HG03280 (cell line): ENCODE measurements around the gene TAPBPL.
"Not testable (repeated sequence)": the region's sequence is repeated elsewhere in the genome, so short reads cannot be mapped to it uniquely, and the experiment has no call there.

Source experiments
- ATAC-seq: cut with Tn5 transposase; IDR thresholded peaks from one replicate; pipeline ENCODE4 v1.9.1; 2021; ENCODE audit warnings: mild to moderate bottlenecking, moderate library complexity; ENCODE audit not compliant: unreplicated experiment

TAPBPL gene

GRCh38 chr12:6451348-6452244 is at the start of gene TAPBPL:
TAPBPL (plus strand) TSS chr12:6452042; CDS start chr12:6452249, 207 bp downstream.
- peak; percentile 65 for ATAC-seq

GRCh38 chr12:6404390-6404789 is 47.5 kb upstream of the TAPBPL start:
- no peak for ATAC-seq

GRCh38 chr12:6405963-6406362 is 45.9 kb upstream of the TAPBPL start:
- ATAC-seq, result no peak

- no peak for ATAC-seq
Measured at GRCh38 chr12:6407236-6407954, 44.4 kb upstream of the TAPBPL start.

GRCh38 chr12:6416596-6416995 is 35.2 kb upstream of the TAPBPL start:
- no peak for ATAC-seq

GRCh38 chr12:6418796-6419195 is 33.0 kb upstream of the TAPBPL start:
- no peak for ATAC-seq

GRCh38 chr12:6420364-6420763 is 31.5 kb upstream of the TAPBPL start:
- no peak for ATAC-seq

GRCh38 chr12:6423267-6424007 is 28.4 kb upstream of the TAPBPL start:
- ATAC-seq, result no peak

GRCh38 chr12:6424008-6424347 is 27.9 kb upstream of the TAPBPL start:
- ATAC-seq, result no peak

GRCh38 chr12:6424866-6425265 is 27.0 kb upstream of the TAPBPL start:
- ATAC-seq, result no peak

- ATAC-seq, result no peak
Measured at GRCh38 chr12:6425590-6426531, 26.0 kb upstream of the TAPBPL start.

- peak; percentile 70 for ATAC-seq
Measured at GRCh38 chr12:6426882-6427671, 24.8 kb upstream of the TAPBPL start.

GRCh38 chr12:6427796-6428195 is 24.0 kb upstream of the TAPBPL start:
- ATAC-seq, result not testable (repeated sequence)

- ATAC-seq, result no peak
Measured at GRCh38 chr12:6428326-6428725, 23.5 kb upstream of the TAPBPL start.

- ATAC-seq, result no peak
Measured at GRCh38 chr12:6430124-6430989, 21.5 kb upstream of the TAPBPL start.

GRCh38 chr12:6432991-6433390 is 18.9 kb upstream of the TAPBPL start:
- ATAC-seq, result no peak

- no peak for ATAC-seq
Measured at GRCh38 chr12:6434205-6435140, 17.4 kb upstream of the TAPBPL start.
